GM19324 (cell line): ENCODE results near the gene CYP21A2.
"Not testable (repeated sequence)": the region's sequence is repeated elsewhere in the genome, so short reads cannot be mapped to it uniquely, and the experiment has no call there.

ENCODE experiments used
- ATAC-seq: cut with Tn5 transposase; IDR thresholded peaks from one replicate; pipeline ENCODE4 v1.9.1; 2021; ENCODE audit warnings: mild to moderate bottlenecking, moderate library complexity; ENCODE audit not compliant: unreplicated experiment, low FRiP score

CYP21A2 gene

GRCh38 chr6:32037598-32038524 lies at the start of gene CYP21A2:
CYP21A2 (plus strand) TSS chr6:32038415; CDS start chr6:32038423, 8 bp downstream.
- not testable (repeated sequence) for ATAC-seq

GRCh38 chr6:31989363-31989762 lies 48.9 kb upstream of the CYP21A2 start:
- not testable (repeated sequence) for ATAC-seq

- not testable (repeated sequence) for ATAC-seq
Measured at GRCh38 chr6:31994421-31994820, 43.8 kb upstream of the CYP21A2 start.

GRCh38 chr6:31996385-31996784 lies 41.8 kb upstream of the CYP21A2 start:
- not testable (repeated sequence) for ATAC-seq

GRCh38 chr6:32002546-32003268 lies 35.5 kb upstream of the CYP21A2 start:
- not testable (repeated sequence) for ATAC-seq

- not testable (repeated sequence) for ATAC-seq
Measured at GRCh38 chr6:32003301-32003700, 34.9 kb upstream of the CYP21A2 start.

- ATAC-seq = not testable (repeated sequence)
Measured at GRCh38 chr6:32004393-32004792, 33.8 kb upstream of the CYP21A2 start.

- not testable (repeated sequence) for ATAC-seq
Measured at GRCh38 chr6:32004864-32005537, 33.2 kb upstream of the CYP21A2 start.

- not testable (repeated sequence) for ATAC-seq
Measured at GRCh38 chr6:32005538-32005880, 32.7 kb upstream of the CYP21A2 start.

- not testable (repeated sequence) for ATAC-seq
Measured at GRCh38 chr6:32005991-32006529, 32.2 kb upstream of the CYP21A2 start.

GRCh38 chr6:32007086-32007485 lies 31.1 kb upstream of the CYP21A2 start:
- not testable (repeated sequence) for ATAC-seq

GRCh38 chr6:32008037-32008436 lies 30.2 kb upstream of the CYP21A2 start:
- not testable (repeated sequence) for ATAC-seq

- ATAC-seq = not testable (repeated sequence)
Measured at GRCh38 chr6:32008616-32009015, 29.6 kb upstream of the CYP21A2 start.

- not testable (repeated sequence) for ATAC-seq
Measured at GRCh38 chr6:32009537-32009936, 28.7 kb upstream of the CYP21A2 start.

- ATAC-seq = not testable (repeated sequence)
Measured at GRCh38 chr6:32010856-32011530, 27.2 kb upstream of the CYP21A2 start.

- ATAC-seq = not testable (repeated sequence)
Measured at GRCh38 chr6:32012941-32013617, 25.1 kb upstream of the CYP21A2 start.

GRCh38 chr6:32013738-32014137 lies 24.5 kb upstream of the CYP21A2 start:
- not testable (repeated sequence) for ATAC-seq

GRCh38 chr6:32014547-32014946 lies 23.7 kb upstream of the CYP21A2 start, which contains the start of gene C4B:
C4B (plus strand) TSS chr6:32014795; CDS start chr6:32014846, 51 bp downstream.
- ATAC-seq = not testable (repeated sequence)

GRCh38 chr6:32022100-32022499 lies 16.1 kb upstream of the CYP21A2 start:
- ATAC-seq = not testable (repeated sequence)
